ENCODE results near the gene FHL2.

FHL2 gene

DNA sequence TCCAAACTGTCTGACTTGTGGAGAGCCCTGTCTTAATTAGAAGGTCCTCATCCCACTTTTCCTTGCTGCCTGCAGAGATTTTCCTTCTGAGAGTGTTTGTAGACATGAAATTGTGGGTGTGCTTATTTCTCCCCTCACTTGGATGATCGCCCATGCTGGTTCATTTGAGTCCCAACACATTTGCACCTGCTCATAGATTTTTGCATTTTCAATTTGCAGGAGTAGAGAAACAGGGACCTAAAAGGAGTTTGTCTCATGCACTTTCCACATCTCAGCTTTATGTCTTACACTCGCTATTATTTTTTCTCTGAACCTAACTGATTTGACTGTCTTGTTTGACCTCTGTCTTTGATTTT, 33.2 kb upstream of the FHL2 start:
- no peaks in the 10 kb centered on the region for H3K36me3 ChIP-seq (ENCODE audit: low read length)
- H3F3A ChIP-seq (ENCODE audit: insufficient read depth) = no peaks in the 10 kb centered on the region
- no peaks in the 10 kb centered on the region for H4K20me1 ChIP-seq (ENCODE audit: low read depth, low read length)
- no peak overlapping the region for H3K4me3 ChIP-seq (ENCODE audit: insufficient read depth, low read length, poor library complexity, severe bottlenecking)
- no peak overlapping the region for H2AFZ ChIP-seq (ENCODE audit: low read depth, low read length, severe bottlenecking)
- no peak overlapping the region for H3K27ac ChIP-seq (ENCODE audit: low read depth, low read length)
- TF ChIP-seq EZH2phosphoT487 (conservative IDR thresholded peaks at IDR 0.05; ENCODE audit: low read length) = no peak
- TF ChIP-seq, protein P1, sequence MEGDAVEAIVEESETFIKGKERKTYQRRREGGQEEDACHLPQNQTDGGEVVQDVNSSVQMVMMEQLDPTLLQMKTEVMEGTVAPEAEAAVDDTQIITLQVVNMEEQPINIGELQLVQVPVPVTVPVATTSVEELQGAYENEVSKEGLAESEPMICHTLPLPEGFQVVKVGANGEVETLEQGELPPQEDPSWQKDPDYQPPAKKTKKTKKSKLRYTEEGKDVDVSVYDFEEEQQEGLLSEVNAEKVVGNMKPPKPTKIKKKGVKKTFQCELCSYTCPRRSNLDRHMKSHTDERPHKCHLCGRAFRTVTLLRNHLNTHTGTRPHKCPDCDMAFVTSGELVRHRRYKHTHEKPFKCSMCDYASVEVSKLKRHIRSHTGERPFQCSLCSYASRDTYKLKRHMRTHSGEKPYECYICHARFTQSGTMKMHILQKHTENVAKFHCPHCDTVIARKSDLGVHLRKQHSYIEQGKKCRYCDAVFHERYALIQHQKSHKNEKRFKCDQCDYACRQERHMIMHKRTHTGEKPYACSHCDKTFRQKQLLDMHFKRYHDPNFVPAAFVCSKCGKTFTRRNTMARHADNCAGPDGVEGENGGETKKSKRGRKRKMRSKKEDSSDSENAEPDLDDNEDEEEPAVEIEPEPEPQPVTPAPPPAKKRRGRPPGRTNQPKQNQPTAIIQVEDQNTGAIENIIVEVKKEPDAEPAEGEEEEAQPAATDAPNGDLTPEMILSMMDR (IDR thresholded peaks at IDR 0.05; ENCODE audit: insufficient read depth, low read length, poor library complexity, severe bottlenecking) = no peak
- H3K4me2 ChIP-seq (ENCODE audit: low read depth, low read length, poor library complexity, severe bottlenecking) = no peak overlapping the region
- no peaks in the 10 kb centered on the region for H3K79me2 ChIP-seq (ENCODE audit: insufficient read depth, low read length)
- no peaks in the 10 kb centered on the region for H3K27me3 ChIP-seq (ENCODE audit: low read length)
- H3K9me3 ChIP-seq (ENCODE audit: insufficient read depth, low read length) = no peaks in the 10 kb centered on the region
- H3K9ac ChIP-seq (ENCODE audit: low read length) = no peak overlapping the region
- no peaks in the 10 kb centered on the region for H3K9me2 ChIP-seq (replicated peaks; ENCODE audit: insufficient read depth, low read length)

- Histone ChIP-seq H3K79me2 (ENCODE audit: insufficient read depth, low read length) (no peaks in the 10 kb centered on the region), H3K9me3 (ENCODE audit: insufficient read depth, low read length) (no peaks in the 10 kb centered on the region), H3K36me3 (ENCODE audit: low read length) (no peaks in the 10 kb centered on the region), H3K27me3 (ENCODE audit: low read length) (no peaks in the 10 kb centered on the region), H3K4me3 (ENCODE audit: insufficient read depth, low read length, poor library complexity, severe bottlenecking) (no peak overlapping the region), H3F3A (ENCODE audit: insufficient read depth) (no peaks in the 10 kb centered on the region), H4K20me1 (ENCODE audit: low read depth, low read length) (no peaks in the 10 kb centered on the region), H3K9me2 (replicated peaks; ENCODE audit: insufficient read depth, low read length) (no peaks in the 10 kb centered on the region), H3K27ac (ENCODE audit: low read depth, low read length) (no peak overlapping the region), H3K4me2 (ENCODE audit: low read depth, low read length, poor library complexity, severe bottlenecking) (no peak overlapping the region), H2AFZ (ENCODE audit: low read depth, low read length, severe bottlenecking) (no peak overlapping the region), H3K9ac (ENCODE audit: low read length) (no peak overlapping the region)
- TF ChIP-seq EZH2phosphoT487 (conservative IDR thresholded peaks at IDR 0.05; ENCODE audit: low read length) = no peak
- TF ChIP-seq, protein P1 (IDR thresholded peaks at IDR 0.05; ENCODE audit: insufficient read depth, low read length, poor library complexity, severe bottlenecking) = no peak
Observed at GRCh38 chr2:105431367-105432043, 32.7 kb upstream of the FHL2 start.

DNA sequence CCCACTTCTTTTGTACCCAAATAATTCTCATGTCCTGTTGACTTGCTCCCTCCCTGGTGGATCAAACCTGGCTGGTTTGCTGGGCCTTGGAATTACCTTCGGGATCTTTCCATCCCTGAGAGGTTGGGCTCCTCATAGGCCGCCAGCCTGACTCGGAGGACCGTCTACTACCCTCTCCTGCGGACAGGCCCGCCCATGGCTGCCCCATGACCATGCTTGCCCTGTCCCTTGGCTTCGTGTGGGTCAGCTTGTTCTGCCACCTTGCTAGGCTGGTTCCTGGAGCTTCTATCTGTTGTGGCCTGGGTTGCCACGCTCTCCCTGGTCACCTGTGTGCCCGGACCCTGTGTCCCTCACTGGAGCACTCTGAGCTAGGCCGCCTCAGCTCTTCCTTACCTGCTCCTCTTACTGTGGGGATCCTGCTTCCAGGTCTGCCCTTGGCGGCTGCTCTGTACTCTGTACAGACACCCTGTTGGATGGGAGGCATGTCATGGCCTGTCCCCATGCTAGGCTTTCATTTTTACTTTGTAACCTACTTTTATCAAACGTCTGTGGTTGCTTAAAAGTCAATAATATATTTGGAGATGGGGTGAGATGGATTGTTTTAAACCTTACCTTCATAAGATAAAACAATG, 29.7 kb upstream of the FHL2 start:
- no peaks in the 10 kb centered on the region for H3K9me2 ChIP-seq (replicated peaks; ENCODE audit: insufficient read depth, low read length)
- no peak overlapping the region for H3K4me2 ChIP-seq (ENCODE audit: low read depth, low read length, poor library complexity, severe bottlenecking)
- H2AFZ ChIP-seq (ENCODE audit: low read depth, low read length, severe bottlenecking) = no peak overlapping the region
- H3K36me3 ChIP-seq (ENCODE audit: low read length) = no peaks in the 10 kb centered on the region
- no peaks in the 10 kb centered on the region for H3K9me3 ChIP-seq (ENCODE audit: insufficient read depth, low read length)
- no peaks in the 10 kb centered on the region for H3F3A ChIP-seq (ENCODE audit: insufficient read depth)
- no peaks in the 10 kb centered on the region for H3K27me3 ChIP-seq (ENCODE audit: low read length)
- H3K9ac ChIP-seq (ENCODE audit: low read length) = no peak overlapping the region
- H3K79me2 ChIP-seq (ENCODE audit: insufficient read depth, low read length) = no peaks in the 10 kb centered on the region
- TF ChIP-seq, protein P1 (IDR thresholded peaks at IDR 0.05; ENCODE audit: insufficient read depth, low read length, poor library complexity, severe bottlenecking) = no peak
- TF ChIP-seq EZH2phosphoT487 (conservative IDR thresholded peaks at IDR 0.05; ENCODE audit: low read length) = no peak
- H3K27ac ChIP-seq (ENCODE audit: low read depth, low read length) = no peak overlapping the region
- H3K4me3 ChIP-seq (ENCODE audit: insufficient read depth, low read length, poor library complexity, severe bottlenecking) = no peak overlapping the region
- no peaks in the 10 kb centered on the region for H4K20me1 ChIP-seq (ENCODE audit: low read depth, low read length)

Measured in SU-DHL-6 (cell line).